Upper lobe of left lung (tissue), 6 donors: Measurements from ENCODE around the gene MATCAP1. TPM values are rescaled to one million over a fixed set of nuclear protein-coding genes. Genes with fewer than 3 reads are reported as not detected.

ENCODE experiments used
- ATAC-seq, 2 donors: fragments of 200-7000 bp; cut with Tn5 transposase; one replicate each; pipeline ENCODE4 v1.9.1; 2022; ENCODE audit warnings: mild to moderate bottlenecking in 2 of 2, moderate library complexity in 2 of 2; ENCODE audit not compliant: low FRiP score in 2 of 2
- DNase-seq, 2 donors: peaks; one replicate each; pipeline ENCODE4 v3.0.0-alpha.2; 2019 to 2020
- H3K27ac ChIP-seq, 4 donors: fragments of 200-600 bp; sonication (generic); one replicate each; pipeline ENCODE4 v1.5.1; 2016 to 2019
- H3K27me3 ChIP-seq, 4 donors: fragments of 200-600 bp; sonication (generic); one replicate each; pipeline ENCODE4 v1.5.1; 2017 to 2019
- H3K36me3 ChIP-seq, 4 donors: fragments of 200-600 bp; sonication (generic); one replicate each; pipeline ENCODE4 v1.5.1; 2016 to 2019
- H3K4me1 ChIP-seq, 4 donors: fragments of 200-600 bp; sonication (generic); one replicate each; pipeline ENCODE4 v1.5.1; 2018 to 2019
- H3K4me3 ChIP-seq, 4 donors: fragments of 200-600 bp; sonication (generic); one replicate each; pipeline ENCODE4 v1.5.1; 2017 to 2019; ENCODE audit warnings: mild to moderate bottlenecking in 2 of 4, moderate library complexity in 1 of 4
- H3K9me3 ChIP-seq, 4 donors: fragments of 200-600 bp; sonication (generic); one replicate each; pipeline ENCODE4 v1.5.1; 2018 to 2019
- EP300 ChIP-seq, 4 donors: sonication (generic); formaldehyde crosslinking; IDR thresholded peaks; one replicate each; pipeline ENCODE4 v1.5.1; 2017; ENCODE audit warnings: antibody characterized with exemption in 4 of 4, control low read depth in 2 of 4
- POLR2A ChIP-seq, 4 donors: fragments of 450-650 bp; IDR thresholded peaks; one replicate each; pipeline ENCODE4 v1.5.1; 2016 to 2017; ENCODE audit warnings: antibody characterized with exemption in 4 of 4, mild to moderate bottlenecking in 2 of 4
- POLR2AphosphoS5 ChIP-seq, 2 donors: sonication (generic); formaldehyde crosslinking; IDR thresholded peaks; one replicate each; pipeline ENCODE4 v1.5.1; 2017; ENCODE audit warnings: antibody characterized with exemption in 2 of 2
- WGBS, 2 donors: methylation state at CpG; one replicate each; pipeline ENCODE4 v1.1.5; 2017 to 2018; 5-methylcytosine and 5-hydroxymethylcytosine counted together
- small RNA-seq, 4 donors: library from RNA; depleted of rRNA; stranded (forward); fragments of <200 nt; gene quantifications; one replicate each; pipeline ENCODE3, GENCODE V24; 2016
- total RNA-seq, 6 donors: library from RNA; depleted of rRNA in 4 of 6; stranded (reverse); fragments of >200 nt in 4 of 6; gene quantifications; one replicate each; pipeline versions ENCODE4 v1.1.0 to v1.2.1, GENCODE V29; 2016 to 2021
- TF ChIP-seq, protein P1 (sequence below), 6 experiments: fragments of 450-650 bp in 4 of 6; fragments of 200-600 bp in 2 of 6; sonication (generic) in 2 of 6; IDR thresholded peaks; one replicate each; pipeline ENCODE4 v1.5.1; 2016 to 2019; ENCODE audit warnings: antibody characterized with exemption in 6 of 6
- donor health status: DM: no; HTN: no; CAD: no; lungs with moderate emphysema.
- donor health status: DM: no; HTN: yes; CAD: no; lungs with severe emphysema.

MATCAP1 gene
- total RNA-seq, 6 donors from 2014 or later: 9.1 to 147 (median 31.1) TPM

DNA sequence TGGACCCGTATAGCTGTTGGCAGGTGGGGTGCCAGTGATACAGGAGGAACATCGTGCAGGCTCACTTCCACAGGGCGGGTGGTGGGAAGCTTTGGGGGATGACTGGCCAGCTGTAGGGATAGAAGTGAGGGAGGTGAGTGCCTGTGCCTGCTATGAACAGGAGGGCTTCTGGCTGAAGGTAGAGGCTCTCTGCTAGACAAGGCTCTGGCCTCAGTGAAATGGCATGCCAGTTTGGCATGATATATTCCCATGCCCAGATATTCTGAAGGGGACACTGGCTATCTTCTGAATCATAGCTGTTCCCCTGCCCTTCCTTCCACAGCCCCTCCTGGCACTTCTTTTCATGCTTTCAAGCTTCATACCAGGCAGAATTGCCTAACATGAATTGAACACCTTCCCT, 54.9 kb downstream of the MATCAP1 start:
- H3K4me3 ChIP-seq: no peak overlapping the region
- ATAC-seq: no peak

DNA sequence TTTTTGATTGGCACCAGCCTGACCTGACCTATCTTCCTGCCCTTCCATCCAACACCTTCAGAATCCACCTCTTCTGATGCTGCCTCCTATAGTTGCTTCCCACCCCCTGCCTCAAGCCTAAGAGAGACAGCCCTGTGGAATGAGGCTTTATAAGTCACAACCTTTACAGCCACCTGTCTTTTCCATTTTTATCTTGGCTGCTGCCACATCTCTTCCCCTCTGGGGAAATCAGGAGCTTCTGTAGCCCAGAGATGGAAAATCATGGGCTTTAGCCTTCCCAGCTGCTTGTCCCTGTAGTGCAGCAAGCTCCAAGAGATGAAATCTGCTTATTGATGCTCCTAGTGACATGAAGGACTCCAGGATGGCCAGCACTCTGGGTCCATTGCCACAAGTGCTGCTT, 55.3 kb downstream of the MATCAP1 start:
- H3K4me1 ChIP-seq: no peaks in the 10 kb centered on the region
- no peak overlapping the region for H3K27ac ChIP-seq
- H3K36me3 ChIP-seq: peaks cover 13 to 60% (median 51%) of the 10 kb centered on the region in 4 donors
- ATAC-seq (no peak), DNase-seq (no peak)
- H3K4me3 ChIP-seq: no peak overlapping the region
- TF ChIP-seq, protein P1, sequence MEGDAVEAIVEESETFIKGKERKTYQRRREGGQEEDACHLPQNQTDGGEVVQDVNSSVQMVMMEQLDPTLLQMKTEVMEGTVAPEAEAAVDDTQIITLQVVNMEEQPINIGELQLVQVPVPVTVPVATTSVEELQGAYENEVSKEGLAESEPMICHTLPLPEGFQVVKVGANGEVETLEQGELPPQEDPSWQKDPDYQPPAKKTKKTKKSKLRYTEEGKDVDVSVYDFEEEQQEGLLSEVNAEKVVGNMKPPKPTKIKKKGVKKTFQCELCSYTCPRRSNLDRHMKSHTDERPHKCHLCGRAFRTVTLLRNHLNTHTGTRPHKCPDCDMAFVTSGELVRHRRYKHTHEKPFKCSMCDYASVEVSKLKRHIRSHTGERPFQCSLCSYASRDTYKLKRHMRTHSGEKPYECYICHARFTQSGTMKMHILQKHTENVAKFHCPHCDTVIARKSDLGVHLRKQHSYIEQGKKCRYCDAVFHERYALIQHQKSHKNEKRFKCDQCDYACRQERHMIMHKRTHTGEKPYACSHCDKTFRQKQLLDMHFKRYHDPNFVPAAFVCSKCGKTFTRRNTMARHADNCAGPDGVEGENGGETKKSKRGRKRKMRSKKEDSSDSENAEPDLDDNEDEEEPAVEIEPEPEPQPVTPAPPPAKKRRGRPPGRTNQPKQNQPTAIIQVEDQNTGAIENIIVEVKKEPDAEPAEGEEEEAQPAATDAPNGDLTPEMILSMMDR (IDR thresholded peaks at IDR 0.05): no peak
- no peak for TF ChIP-seq POLR2AphosphoS5 (IDR thresholded peaks at IDR 0.05)
- no peak for TF ChIP-seq EP300 (IDR thresholded peaks at IDR 0.05)
- no peak for TF ChIP-seq POLR2A (IDR thresholded peaks at IDR 0.05)
- no peaks in the 10 kb centered on the region for H3K9me3 ChIP-seq
- H3K27me3 ChIP-seq: no peaks in the 10 kb centered on the region

More for the DNA sequence above, 54.9 kb downstream of the MATCAP1 start:
- 93 to 98% methylated on average over 3 of the region's 3 CpGs for WGBS, 2 donors
- no peak for DNase-seq
- TF ChIP-seq POLR2A (IDR thresholded peaks at IDR 0.05): no peak
- TF ChIP-seq, protein P1 (IDR thresholded peaks at IDR 0.05): no peak
- TF ChIP-seq EP300 (IDR thresholded peaks at IDR 0.05): no peak
- TF ChIP-seq POLR2AphosphoS5 (IDR thresholded peaks at IDR 0.05): no peak
- Histone ChIP-seq H3K4me1 (no peaks in the 10 kb centered on the region), H3K9me3 (no peaks in the 10 kb centered on the region), H3K27ac (no peak overlapping the region), H3K36me3 (peaks cover 13 to 60% (median 50%) of the 10 kb centered on the region in 4 donors), H3K27me3 (no peaks in the 10 kb centered on the region)

Small RNAs within 50 kb of the gene (small RNA-seq; reads per million reads assigned to genes)
- gene MIR328: 9.1 to 15.5 (median 10.8) reads per million in 4 donors

Other genes starting within 250 kb of the MATCAP1 start
- 100 to 1,000 TPM in 1 of 6 donors, 10 to 100 TPM in 5; 59.6 to 131 (median 73.2) TPM for gene CIAO2B, start 249.6 kb downstream of the MATCAP1 start, total RNA-seq
- gene CES2, start 248.4 kb downstream of the MATCAP1 start, total RNA-seq: 10 to 100 TPM; 32.2 to 76.1 (median 46.5) TPM
- gene CES3, start 222.7 kb downstream of the MATCAP1 start, total RNA-seq: 1 to 10 TPM; 1.4 to 6.2 (median 2.9) TPM
- 10 to 100 TPM in 5 of 6 donors, 1 to 10 TPM in 1; 9.9 to 39.7 (median 20.2) TPM for gene CES4A, start 195.4 kb downstream of the MATCAP1 start, total RNA-seq
- 10 to 100 TPM; 31.4 to 73.4 (median 54.1) TPM for gene CBFB, start 154.8 kb downstream of the MATCAP1 start, total RNA-seq
- gene PHAF1, start 74.0 kb downstream of the MATCAP1 start, total RNA-seq: 10 to 100 TPM; 16.0 to 32.3 (median 21.9) TPM
- gene B3GNT9, start 33.0 kb downstream of the MATCAP1 start, total RNA-seq: 10 to 100 TPM in 5 of 6 donors, 1 to 10 TPM in 1; 6.3 to 20.8 (median 17.7) TPM
- 10 to 100 TPM; 29.9 to 49.2 (median 35.6) TPM for gene TRADD, start 24.1 kb downstream of the MATCAP1 start, total RNA-seq
- 100 to 1,000 TPM in 1 of 6 donors, 10 to 100 TPM in 5; 24.0 to 114 (median 28.5) TPM for gene FBXL8, start 24.0 kb downstream of the MATCAP1 start, total RNA-seq
- gene HSF4, start 19.2 kb downstream of the MATCAP1 start, total RNA-seq: 100 to 1,000 TPM in 2 of 6 donors, 10 to 100 TPM in 4; 33.4 to 784 (median 70.1) TPM
- gene NOL3, start 13.4 kb downstream of the MATCAP1 start, total RNA-seq: 100 to 1,000 TPM in 1 of 6 donors, 10 to 100 TPM in 5; 36.5 to 135 (median 58.0) TPM
- gene EXOC3L1, start 6.2 kb upstream of the MATCAP1 start, total RNA-seq: 10 to 100 TPM in 4 of 6 donors, 1 to 10 TPM in 2; 4.6 to 20.8 (median 10.8) TPM
- gene E2F4, start 8.2 kb upstream of the MATCAP1 start, total RNA-seq: 100 to 1,000 TPM in 1 of 6 donors, 10 to 100 TPM in 5; 55.7 to 124 (median 85.4) TPM
- gene ELMO3, start 15.2 kb upstream of the MATCAP1 start, total RNA-seq: 10 to 100 TPM; 17.4 to 26.2 (median 24.4) TPM
- 10 to 100 TPM; 21.1 to 50.6 (median 48.5) TPM for gene TMEM208, start 43.2 kb upstream of the MATCAP1 start, total RNA-seq
- gene FHOD1, start 63.5 kb upstream of the MATCAP1 start, total RNA-seq: 100 to 1,000 TPM in 2 of 6 donors, 10 to 100 TPM in 4; 26.0 to 310 (median 91.0) TPM
- gene SLC9A5, start 65.0 kb upstream of the MATCAP1 start, total RNA-seq: 10 to 100 TPM in 1 of 6 donors, 1 to 10 TPM in 4, under 1 TPM in 1; 0.76 to 28.3 (median 4.1) TPM
- gene PLEKHG4, start 95.6 kb upstream of the MATCAP1 start, total RNA-seq: 10 to 100 TPM; 13.4 to 39.8 (median 16.5) TPM
- gene KCTD19, start 142.8 kb upstream of the MATCAP1 start, total RNA-seq: under 1 TPM in 3 of 6 donors, not detected in 3; under 0.01 to 0.31 (median 0.17) TPM
- gene LRRC36, start 142.9 kb upstream of the MATCAP1 start, total RNA-seq: 100 to 1,000 TPM in 1 of 6 donors, 10 to 100 TPM in 4, 1 to 10 TPM in 1; 5.9 to 110 (median 22.8) TPM
- 100 to 1,000 TPM in 4 of 6 donors, 10 to 100 TPM in 2; 40.0 to 167 (median 112) TPM for gene TPPP3, start 209.5 kb upstream of the MATCAP1 start, total RNA-seq
- 10 to 100 TPM; 14.7 to 49.2 (median 21.4) TPM for gene ZDHHC1, start 232.5 kb upstream of the MATCAP1 start, total RNA-seq
- 1 to 10 TPM in 5 of 6 donors, under 1 TPM in 1; 0.78 to 5.0 (median 1.6) TPM for gene HSD11B2, start 247.2 kb upstream of the MATCAP1 start, total RNA-seq